ENCODE results near the gene SCN5A.

Gene SCN5A

DNA sequence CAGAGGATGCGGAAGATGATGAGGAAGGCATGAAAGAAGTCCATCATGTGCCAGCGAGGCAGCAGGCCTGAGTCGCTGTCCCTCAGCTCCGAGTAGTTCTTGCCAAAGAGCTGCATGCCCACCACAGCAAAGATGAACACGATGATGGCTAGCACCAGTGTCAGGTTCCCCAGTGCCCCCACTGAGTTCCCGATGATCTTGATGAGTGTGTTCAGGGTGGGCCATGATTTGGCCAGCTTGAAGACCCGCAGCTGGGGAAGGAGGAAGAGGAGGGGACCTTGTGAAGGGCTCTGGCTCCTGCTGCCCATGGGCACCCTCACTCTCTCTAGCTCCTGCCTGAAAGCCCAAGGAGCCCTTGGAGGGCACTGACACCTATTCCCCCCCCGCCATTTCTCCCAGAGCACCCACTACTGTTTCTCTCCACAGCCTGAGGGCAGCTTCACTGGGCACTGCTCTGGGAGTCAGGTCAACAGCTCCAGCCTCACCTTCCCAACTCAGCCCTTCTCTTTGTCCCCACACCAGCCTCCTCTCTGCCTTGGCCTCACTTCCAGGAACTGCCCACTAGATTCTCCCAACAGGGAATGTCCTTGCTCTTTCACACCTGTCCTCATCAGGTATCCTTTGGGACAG is 63.6 kb downstream of the SCN5A start:
- FAIRE-seq (no peak), DNase-seq (ENCODE audit: insufficient read length, low spot score) (no peak)
- TF ChIP-seq, protein P1, sequence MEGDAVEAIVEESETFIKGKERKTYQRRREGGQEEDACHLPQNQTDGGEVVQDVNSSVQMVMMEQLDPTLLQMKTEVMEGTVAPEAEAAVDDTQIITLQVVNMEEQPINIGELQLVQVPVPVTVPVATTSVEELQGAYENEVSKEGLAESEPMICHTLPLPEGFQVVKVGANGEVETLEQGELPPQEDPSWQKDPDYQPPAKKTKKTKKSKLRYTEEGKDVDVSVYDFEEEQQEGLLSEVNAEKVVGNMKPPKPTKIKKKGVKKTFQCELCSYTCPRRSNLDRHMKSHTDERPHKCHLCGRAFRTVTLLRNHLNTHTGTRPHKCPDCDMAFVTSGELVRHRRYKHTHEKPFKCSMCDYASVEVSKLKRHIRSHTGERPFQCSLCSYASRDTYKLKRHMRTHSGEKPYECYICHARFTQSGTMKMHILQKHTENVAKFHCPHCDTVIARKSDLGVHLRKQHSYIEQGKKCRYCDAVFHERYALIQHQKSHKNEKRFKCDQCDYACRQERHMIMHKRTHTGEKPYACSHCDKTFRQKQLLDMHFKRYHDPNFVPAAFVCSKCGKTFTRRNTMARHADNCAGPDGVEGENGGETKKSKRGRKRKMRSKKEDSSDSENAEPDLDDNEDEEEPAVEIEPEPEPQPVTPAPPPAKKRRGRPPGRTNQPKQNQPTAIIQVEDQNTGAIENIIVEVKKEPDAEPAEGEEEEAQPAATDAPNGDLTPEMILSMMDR (IDR thresholded peaks at IDR 0.05; ENCODE audit: insufficient read depth, missing control alignments), result no peak

- DNase-seq (ENCODE audit: insufficient read length, low spot score) (no peak), FAIRE-seq (no peak)
- TF ChIP-seq, protein P1 (IDR thresholded peaks at IDR 0.05; ENCODE audit: insufficient read depth, missing control alignments), result no peak
Measured at GRCh38 chr3:38583688-38584087, 65.8 kb downstream of the SCN5A start.

DNA sequence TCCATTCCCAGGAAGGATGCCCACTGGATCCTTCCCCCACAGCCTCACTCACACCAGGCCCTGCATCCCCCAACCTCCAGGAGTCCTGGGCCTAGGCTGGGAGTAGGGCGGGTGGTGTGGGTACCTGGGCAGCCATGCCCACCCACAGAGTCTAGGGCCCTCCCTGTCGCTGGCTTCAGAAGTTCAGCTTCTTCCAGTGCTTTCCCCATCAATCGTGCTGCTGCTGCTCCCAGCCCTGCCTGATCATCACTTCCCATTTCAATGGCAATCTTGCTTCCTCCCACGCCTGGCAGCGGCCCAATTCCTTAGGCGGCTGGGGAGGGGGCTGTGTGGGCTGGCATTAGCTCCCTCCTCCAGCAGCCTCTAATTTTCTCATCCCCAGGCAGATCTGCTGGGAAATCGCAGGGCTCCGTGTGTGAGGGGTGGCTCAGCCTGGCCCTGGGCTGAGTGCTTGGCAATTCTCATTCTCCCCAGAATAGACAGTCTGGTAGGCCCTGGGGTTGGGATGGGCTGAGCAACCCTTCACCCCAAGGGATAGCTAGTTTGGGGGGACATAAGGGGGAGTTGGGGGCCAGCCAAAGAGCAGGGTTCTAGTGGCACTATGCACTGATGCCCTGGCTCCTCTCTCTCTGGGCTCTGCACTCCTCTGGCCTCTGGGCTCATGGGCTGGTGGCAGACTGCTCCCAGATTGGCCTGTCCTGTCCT is 66.4 kb downstream of the SCN5A start:
- no peak for DNase-seq (ENCODE audit: insufficient read length, low spot score)
- no peak for FAIRE-seq

GRCh38 chr3:38582316-38582715 is 67.2 kb downstream of the SCN5A start:
- FAIRE-seq (no peak), DNase-seq (ENCODE audit: insufficient read length, low spot score) (no peak)
- TF ChIP-seq, protein P1 (IDR thresholded peaks at IDR 0.05; ENCODE audit: insufficient read depth, missing control alignments), result no peak

More for the DNA sequence above, 66.4 kb downstream of the SCN5A start:
- TF ChIP-seq, protein P1 (IDR thresholded peaks at IDR 0.05; ENCODE audit: insufficient read depth, missing control alignments), result no peak

DNA sequence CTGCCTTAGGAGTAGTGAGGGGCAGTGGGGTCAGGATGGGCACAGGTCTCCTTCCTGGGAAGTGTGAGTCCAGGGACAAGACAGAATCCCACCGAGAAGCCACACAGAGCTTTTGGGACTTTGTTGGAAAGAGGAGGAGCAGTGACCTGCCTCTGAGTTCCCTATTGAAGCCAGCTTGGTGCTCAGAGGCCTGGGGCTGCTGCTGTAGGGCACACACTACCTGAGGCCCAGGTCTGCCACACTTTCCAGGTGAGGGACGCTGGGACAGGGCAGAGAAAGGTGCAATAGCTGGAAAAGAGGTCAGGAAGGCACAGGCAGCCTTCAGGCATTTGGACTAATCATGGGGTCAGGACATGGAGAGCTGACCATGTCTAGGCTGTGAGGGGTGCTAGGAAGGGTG is 67.7 kb downstream of the SCN5A start:
- no peak for DNase-seq (ENCODE audit: insufficient read length, low spot score)
- TF ChIP-seq, protein P1 (IDR thresholded peaks at IDR 0.05; ENCODE audit: insufficient read depth, missing control alignments), result no peak
- no peak for FAIRE-seq

- DNase-seq (ENCODE audit: insufficient read length, low spot score) (no peak), FAIRE-seq (no peak)
- TF ChIP-seq, protein P1 (IDR thresholded peaks at IDR 0.05; ENCODE audit: insufficient read depth, missing control alignments), result no peak
Measured at GRCh38 chr3:38580450-38581382, 68.8 kb downstream of the SCN5A start.

All from D721Med (cell line).